ENCODE data around the gene DLG2. TPM values are rescaled to one million over a fixed set of nuclear protein-coding genes. Genes with fewer than 3 reads are reported as not detected.

DLG2 gene
- total RNA-seq, 2 donors from 2014 or later, result 3.8 to 16.4 TPM

DNA sequence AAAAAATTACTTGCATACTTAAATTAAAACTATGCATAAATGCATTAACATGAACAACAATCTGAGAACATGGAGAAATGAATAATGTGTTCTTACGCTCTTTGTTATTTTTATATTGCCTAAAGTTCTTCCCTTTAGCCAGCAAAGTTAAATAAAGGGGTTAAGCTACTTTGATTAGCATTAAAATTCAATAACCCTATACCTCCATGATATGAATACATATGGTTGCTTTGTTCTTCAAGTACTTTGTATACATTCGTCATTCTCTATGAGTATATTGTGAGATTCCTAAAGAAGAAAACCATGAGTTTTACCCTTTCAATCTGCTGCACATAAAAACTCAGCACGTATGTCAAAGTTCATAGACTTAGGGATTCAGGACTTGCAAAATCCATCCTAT, 578.3 kb downstream of the DLG2 start:
- no peak for TF ChIP-seq CTCF (IDR thresholded peaks at IDR 0.05)
- H3K4me1 ChIP-seq (ENCODE audit: control insufficient read depth in 1 of 2, low read depth in 2 of 2), result no peaks in the 10 kb centered on the region

GRCh38 chr11:85045716-85046115, 581.4 kb downstream of the DLG2 start:
- ATAC-seq (ENCODE audit: insufficient number of reproducible peaks, low FRiP score, low read depth) (no peak), DNase-seq (ENCODE audit: low spot score) (no peak)
- TF ChIP-seq CTCF (IDR thresholded peaks at IDR 0.05), result no peak
- Histone ChIP-seq H3K9me3 (no peaks in the 10 kb centered on the region), H3K27ac (no peak overlapping the region), H3K27me3 (replicated peaks; ENCODE audit: insufficient read depth) (no peaks in the 10 kb centered on the region), H3K36me3 (no peaks in the 10 kb centered on the region), H3K4me1 (ENCODE audit: control insufficient read depth in 1 of 2, low read depth in 2 of 2) (no peaks in the 10 kb centered on the region), H3K4me3 (no peak overlapping the region)

More for the DNA sequence above, 578.3 kb downstream of the DLG2 start:
- Histone ChIP-seq H3K36me3 (no peaks in the 10 kb centered on the region), H3K27me3 (replicated peaks; ENCODE audit: insufficient read depth) (no peaks in the 10 kb centered on the region), H3K9me3 (no peaks in the 10 kb centered on the region), H3K27ac (no peak overlapping the region), H3K4me3 (no peak overlapping the region)
- ATAC-seq (ENCODE audit: insufficient number of reproducible peaks, low FRiP score, low read depth) (no peak), DNase-seq (ENCODE audit: low spot score) (no peak)

GRCh38 chr11:85044911-85045310, 582.2 kb downstream of the DLG2 start:
- H3K27ac ChIP-seq, result no peak overlapping the region
- DNase-seq (ENCODE audit: low spot score), result no peak
- no peaks in the 10 kb centered on the region for H3K27me3 ChIP-seq (replicated peaks; ENCODE audit: insufficient read depth)
- H3K36me3 ChIP-seq, result no peaks in the 10 kb centered on the region
- ATAC-seq (ENCODE audit: insufficient number of reproducible peaks, low FRiP score, low read depth), result no peak
- no peaks in the 10 kb centered on the region for H3K9me3 ChIP-seq
- H3K4me3 ChIP-seq, result no peak overlapping the region
- no peak for TF ChIP-seq CTCF (IDR thresholded peaks at IDR 0.05)
- no peaks in the 10 kb centered on the region for H3K4me1 ChIP-seq (ENCODE audit: control insufficient read depth in 1 of 2, low read depth in 2 of 2)

DNA sequence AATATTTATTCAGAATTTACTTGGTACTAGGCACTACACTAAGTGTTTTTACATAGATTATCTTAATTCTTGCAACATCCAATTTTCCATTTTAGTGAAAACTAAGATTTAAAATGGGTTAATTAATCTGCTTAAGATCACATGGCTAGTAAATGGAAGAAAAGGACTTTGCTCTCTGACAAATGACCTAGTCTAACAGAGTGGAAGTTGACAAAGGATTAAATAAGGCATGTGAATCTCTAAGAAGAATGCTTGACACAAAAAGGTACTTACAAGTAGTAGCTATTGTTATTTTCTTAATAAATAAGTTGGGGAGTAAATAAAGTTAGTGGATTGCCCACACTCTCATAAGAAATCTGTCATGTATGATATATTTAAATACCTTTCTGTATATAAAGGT, 584.8 kb downstream of the DLG2 start:
- no peak for ATAC-seq (ENCODE audit: insufficient number of reproducible peaks, low FRiP score, low read depth)
- no peak for TF ChIP-seq CTCF (IDR thresholded peaks at IDR 0.05)
- Histone ChIP-seq H3K4me1 (ENCODE audit: control insufficient read depth in 1 of 2, low read depth in 2 of 2) (no peaks in the 10 kb centered on the region), H3K4me3 (no peak overlapping the region), H3K36me3 (no peaks in the 10 kb centered on the region), H3K27ac (no peak overlapping the region), H3K27me3 (replicated peaks; ENCODE audit: insufficient read depth) (no peaks in the 10 kb centered on the region), H3K9me3 (no peaks in the 10 kb centered on the region)
- no peak for DNase-seq (ENCODE audit: low spot score)

DNA sequence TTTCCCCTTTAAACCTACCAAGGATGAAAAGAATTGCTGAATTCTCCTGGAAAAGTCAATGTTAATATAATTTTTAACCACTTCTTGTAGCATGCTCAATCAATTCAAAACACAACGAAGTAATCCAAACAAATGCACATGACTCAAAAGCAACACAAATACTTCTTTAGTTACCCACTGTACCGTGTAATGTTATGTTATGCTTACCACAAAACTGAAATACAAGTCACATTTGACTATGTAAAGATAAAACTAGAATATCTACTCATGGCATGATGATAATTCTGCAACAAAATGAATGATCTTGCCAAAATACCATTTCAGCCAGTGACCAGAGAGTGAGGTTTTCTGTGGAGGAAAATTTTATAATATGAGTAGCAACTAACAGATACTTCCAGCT, 587.0 kb downstream of the DLG2 start:
- no peak overlapping the region for H3K4me3 ChIP-seq
- H3K36me3 ChIP-seq, result no peaks in the 10 kb centered on the region
- H3K27ac ChIP-seq, result no peak overlapping the region
- no peaks in the 10 kb centered on the region for H3K4me1 ChIP-seq (ENCODE audit: control insufficient read depth in 1 of 2, low read depth in 2 of 2)
- H3K9me3 ChIP-seq, result no peaks in the 10 kb centered on the region
- no peak for TF ChIP-seq CTCF (IDR thresholded peaks at IDR 0.05)
- no peak for ATAC-seq (ENCODE audit: insufficient number of reproducible peaks, low FRiP score, low read depth)
- DNase-seq (ENCODE audit: low spot score), result no peak
- H3K27me3 ChIP-seq (replicated peaks; ENCODE audit: insufficient read depth), result no peaks in the 10 kb centered on the region

All from thoracic aorta (tissue), 2 donors.